Skeletal muscle tissue (tissue), 4 donors: ENCODE measurements around the gene ACOX3. TPM values are rescaled to one million over a fixed set of nuclear protein-coding genes. Genes with fewer than 3 reads are reported as not detected.
A peak's percentile ranks its signal among the peaks of the same experiment; 100 is the strongest.
"Not testable (repeated sequence)": the region's sequence is repeated elsewhere in the genome, so short reads cannot be mapped to it uniquely, and the experiment has no call there.

Experiments used
- H3K27ac ChIP-seq: one replicate; pipeline ENCODE4 v1.7.0; 2013; ENCODE audit warnings: mild to moderate bottlenecking, low read depth, low read length, inconsistent platforms
- H3K27me3 ChIP-seq, 3 donors: one replicate each; pipeline ENCODE4 v1.7.0; 2013; ENCODE audit warnings: low read length in 3 of 3; ENCODE audit not compliant: control insufficient read depth in 3 of 3, insufficient read depth in 3 of 3
- H3K36me3 ChIP-seq, 3 donors: one replicate each; pipeline ENCODE4 v1.7.0; 2013; ENCODE audit warnings: low read length in 3 of 3; ENCODE audit not compliant: control insufficient read depth in 3 of 3, insufficient read depth in 3 of 3
- H3K4me1 ChIP-seq, 3 donors: one replicate each; pipeline ENCODE4 v1.7.0; 2013; ENCODE audit warnings: low read length in 3 of 3, mild to moderate bottlenecking in 3 of 3; ENCODE audit not compliant: control insufficient read depth in 3 of 3, insufficient read depth in 3 of 3
- H3K4me3 ChIP-seq, 3 donors: one replicate each; pipeline ENCODE4 v1.7.0; 2013; ENCODE audit warnings: low read length in 3 of 3
- H3K9ac ChIP-seq, 3 donors: one replicate each; pipeline ENCODE4 v1.7.0; 2013; ENCODE audit warnings: low read length in 3 of 3, mild to moderate bottlenecking in 3 of 3, moderate library complexity in 2 of 3, low read depth in 1 of 3
- H3K9me3 ChIP-seq, 3 donors: one replicate each; pipeline ENCODE4 v1.7.0; 2013; ENCODE audit warnings: low read length in 3 of 3; ENCODE audit not compliant: control insufficient read depth in 3 of 3
- total RNA-seq: library from RNA; depleted of rRNA; stranded (reverse); fragments of >200 nt; gene quantifications from one replicate; pipeline ENCODE4 v1.2.3, GENCODE V29; 2014
- donor health status: Osteomylitis.

ACOX3 gene
- 21.9 TPM for total RNA-seq

- H3K9me3 ChIP-seq, result no peaks in the 10 kb centered on the region
- H3K4me1 ChIP-seq, result peaks cover 37 to 55% (median 40%) of the 10 kb centered on the region in 3 donors
- H3K36me3 ChIP-seq, result peaks cover 0 to 8% (median 3%) of the 10 kb centered on the region in 3 donors
- H3K27ac ChIP-seq, result peak within 1 kb of the TSS; percentile 98
- peak within 1 kb of the TSS; percentile 91 to 98 (median 95) for H3K9ac ChIP-seq
- no peaks in the 10 kb centered on the region for H3K27me3 ChIP-seq
- peak within 1 kb of the TSS; percentile 88 to 96 (median 96) for H3K4me3 ChIP-seq
Measured at GRCh38 chr4:8440492-8441311, at the start of gene ACOX3, which contains the start of gene TRMT44. ACOX3 (minus strand) TSS chr4:8440723; CDS start chr4:8416521, 24,202 bp downstream. TRMT44 (plus strand) TSS chr4:8440777; CDS start chr4:8440823, 46 bp downstream.

- H3K9ac ChIP-seq, result no peak overlapping the region
- peaks cover 0 to 4% (median 2%) of the 10 kb centered on the region in 3 donors for H3K36me3 ChIP-seq
- H3K27me3 ChIP-seq, result no peaks in the 10 kb centered on the region
- H3K9me3 ChIP-seq, result no peaks in the 10 kb centered on the region
- no peaks in the 10 kb centered on the region for H3K4me1 ChIP-seq
- no peak overlapping the region for H3K27ac ChIP-seq
- no peak overlapping the region for H3K4me3 ChIP-seq
Measured at GRCh38 chr4:8488791-8489369, 48.4 kb upstream of the ACOX3 start.

- H3K27me3 ChIP-seq, H3K4me3 ChIP-seq, H3K4me1 ChIP-seq, H3K9ac ChIP-seq, H3K27ac ChIP-seq, H3K36me3 ChIP-seq, H3K9me3 ChIP-seq: not testable (repeated sequence)
Measured at GRCh38 chr4:8486643-8487042, 46.1 kb upstream of the ACOX3 start.

GRCh38 chr4:8480221-8480620 lies 39.7 kb upstream of the ACOX3 start:
- no peaks in the 10 kb centered on the region for H3K27me3 ChIP-seq
- peaks cover 7 to 18% (median 11%) of the 10 kb centered on the region in 3 donors for H3K36me3 ChIP-seq
- H3K4me3 ChIP-seq, result no peak overlapping the region
- no peak overlapping the region for H3K27ac ChIP-seq
- H3K9ac ChIP-seq, result no peak overlapping the region
- no peaks in the 10 kb centered on the region for H3K9me3 ChIP-seq
- no peaks in the 10 kb centered on the region for H3K4me1 ChIP-seq

GRCh38 chr4:8478801-8479744 lies 38.5 kb upstream of the ACOX3 start:
- no peaks in the 10 kb centered on the region for H3K27me3 ChIP-seq
- no peaks in the 10 kb centered on the region for H3K4me1 ChIP-seq
- no peak overlapping the region for H3K4me3 ChIP-seq
- no peak overlapping the region for H3K9ac ChIP-seq
- H3K36me3 ChIP-seq, result peaks cover 7 to 18% (median 11%) of the 10 kb centered on the region in 3 donors
- H3K9me3 ChIP-seq, result no peaks in the 10 kb centered on the region
- no peak overlapping the region for H3K27ac ChIP-seq

GRCh38 chr4:8478371-8478770 lies 37.8 kb upstream of the ACOX3 start:
- Histone ChIP-seq H3K27me3 (no peaks in the 10 kb centered on the region), H3K9ac (no peak overlapping the region), H3K9me3 (no peaks in the 10 kb centered on the region), H3K4me1 (peaks cover 2 to 3% (median 2%) of the 10 kb centered on the region in 3 donors), H3K27ac (no peak overlapping the region), H3K36me3 (peaks cover 7 to 18% (median 11%) of the 10 kb centered on the region in 3 donors), H3K4me3 (no peak overlapping the region)

GRCh38 chr4:8477676-8478075 lies 37.2 kb upstream of the ACOX3 start:
- no peaks in the 10 kb centered on the region for H3K27me3 ChIP-seq
- no peaks in the 10 kb centered on the region for H3K9me3 ChIP-seq
- H3K4me3 ChIP-seq, result no peak overlapping the region

GRCh38 chr4:8477095-8477635 lies 36.6 kb upstream of the ACOX3 start:
- H3K9me3 ChIP-seq, result no peaks in the 10 kb centered on the region
- no peak overlapping the region for H3K4me3 ChIP-seq
- no peak overlapping the region for H3K27ac ChIP-seq
- H3K4me1 ChIP-seq, result peaks cover 3 to 10% (median 10%) of the 10 kb centered on the region in 3 donors
- H3K9ac ChIP-seq, result no peak overlapping the region
- no peaks in the 10 kb centered on the region for H3K27me3 ChIP-seq
- peaks cover 7 to 18% (median 11%) of the 10 kb centered on the region in 3 donors for H3K36me3 ChIP-seq

More at GRCh38 chr4:8477676-8478075, 37.2 kb upstream of the ACOX3 start:
- H3K36me3 ChIP-seq, result peaks cover 7 to 18% (median 11%) of the 10 kb centered on the region in 3 donors
- no peak overlapping the region for H3K9ac ChIP-seq
- no peak overlapping the region for H3K27ac ChIP-seq
- H3K4me1 ChIP-seq, result peaks cover 3 to 6% (median 5%) of the 10 kb centered on the region in 3 donors

- H3K4me1 ChIP-seq, result peaks cover 6 to 13% (median 11%) of the 10 kb centered on the region in 3 donors
- H3K4me3 ChIP-seq, result no peak overlapping the region
- H3K9ac ChIP-seq, result no peak overlapping the region
- H3K36me3 ChIP-seq, result peaks cover 11 to 18% (median 16%) of the 10 kb centered on the region in 3 donors
- H3K27ac ChIP-seq, result no peak overlapping the region
- H3K9me3 ChIP-seq, result no peaks in the 10 kb centered on the region
- no peaks in the 10 kb centered on the region for H3K27me3 ChIP-seq
Measured at GRCh38 chr4:8475751-8476575, 35.4 kb upstream of the ACOX3 start.
